Trophoblast cell (in vitro differentiated cells and primary cell): Measurements from ENCODE around the gene DDRGK1.
"Not testable (repeated sequence)": the region's sequence is repeated elsewhere in the genome, so short reads cannot be mapped to it uniquely, and the experiment has no call there.

Experiments
- DNase-seq, 2 donors: peaks; one replicate each; pipeline ENCODE4 v3.0.0-alpha.2; 2016
- H2AFZ ChIP-seq: 2 replicates; pipeline ENCODE4 v1.6.1; 2013; ENCODE audit warnings: low read length, moderate library complexity, mild to moderate bottlenecking; ENCODE audit not compliant: insufficient read depth, poor library complexity
- H2AK5ac ChIP-seq: 2 replicates; pipeline ENCODE4 v1.6.1; 2013; ENCODE audit warnings: mild to moderate bottlenecking, low read length
- H2BK120ac ChIP-seq: 2 replicates; pipeline ENCODE4 v1.6.1; 2013; ENCODE audit warnings: low read length, mild to moderate bottlenecking, moderate library complexity; ENCODE audit not compliant: insufficient read depth, poor library complexity
- H2BK12ac ChIP-seq: 2 replicates; pipeline ENCODE4 v1.6.1; 2013; ENCODE audit warnings: mild to moderate bottlenecking, low read length, moderate library complexity
- H2BK5ac ChIP-seq: 2 replicates; pipeline ENCODE4 v1.6.1; 2013; ENCODE audit warnings: low read length, low read depth, moderate library complexity, mild to moderate bottlenecking; ENCODE audit not compliant: poor library complexity
- H3K14ac ChIP-seq: 2 replicates; pipeline ENCODE4 v1.6.1; 2013; ENCODE audit warnings: mild to moderate bottlenecking, low read length
- H3K18ac ChIP-seq: 2 replicates; pipeline ENCODE4 v1.6.1; 2013; ENCODE audit warnings: mild to moderate bottlenecking, low read length
- H3K23ac ChIP-seq: 2 replicates; pipeline ENCODE4 v1.6.1; 2013; ENCODE audit warnings: low read length
- H3K27ac ChIP-seq: 2 replicates; pipeline ENCODE4 v1.5.1; 2013; ENCODE audit warnings: low read depth, mild to moderate bottlenecking, inconsistent platforms, low read length, moderate library complexity
- H3K27me3 ChIP-seq: 2 replicates; pipeline ENCODE4 v1.6.1; 2013; ENCODE audit warnings: inconsistent platforms, mild to moderate bottlenecking, low read length, moderate library complexity; ENCODE audit not compliant: insufficient read depth
- H3K36me3 ChIP-seq, 2 experiments: 1 replicate in 1 of 2; 2 replicates in 1 of 2; pipeline ENCODE4 v1.6.1; 2013; ENCODE audit warnings: low read length in 2 of 2, mild to moderate bottlenecking in 2 of 2, moderate library complexity in 1 of 2; ENCODE audit not compliant: insufficient read depth in 2 of 2, control insufficient read depth in 1 of 2
- H3K4ac ChIP-seq: 2 replicates; pipeline ENCODE4 v1.6.1; 2013; ENCODE audit warnings: low read depth, mild to moderate bottlenecking, low read length, moderate library complexity
- H3K4me1 ChIP-seq, 2 experiments: 1 replicate in 1 of 2; 2 replicates in 1 of 2; pipeline ENCODE4 v1.6.1; 2013; ENCODE audit warnings: low read length in 2 of 2, mild to moderate bottlenecking in 2 of 2, moderate library complexity in 1 of 2; ENCODE audit not compliant: insufficient read depth in 2 of 2, control insufficient read depth in 1 of 2
- H3K4me2 ChIP-seq: 2 replicates; pipeline ENCODE4 v1.6.1; 2013; ENCODE audit warnings: inconsistent platforms, mild to moderate bottlenecking, low read length, moderate library complexity
- H3K4me3 ChIP-seq: 2 replicates; pipeline ENCODE4 v1.5.1; 2013; ENCODE audit warnings: mild to moderate bottlenecking, low read depth, low read length, inconsistent platforms
- H3K79me1 ChIP-seq: one replicate; pipeline ENCODE4 v1.6.1; 2013; ENCODE audit warnings: low read length
- H3K79me2 ChIP-seq: 2 replicates; pipeline ENCODE4 v1.6.1; 2013; ENCODE audit warnings: low read length, mild to moderate bottlenecking; ENCODE audit not compliant: control insufficient read depth, insufficient read depth, poor library complexity
- H3K9ac ChIP-seq: 2 replicates; pipeline ENCODE4 v1.6.1; 2013; ENCODE audit warnings: mild to moderate bottlenecking, low read length
- H3K9me3 ChIP-seq: 2 replicates; pipeline ENCODE4 v1.6.1; 2013; ENCODE audit warnings: low read depth, mild to moderate bottlenecking, control low read depth, inconsistent platforms, low read length; ENCODE audit not compliant: insufficient read depth
- H4K12ac ChIP-seq: 2 replicates; pipeline ENCODE4 v1.6.1; 2013; ENCODE audit warnings: low read depth, mild to moderate bottlenecking, low read length, moderate library complexity
- H4K8ac ChIP-seq: 2 replicates; pipeline ENCODE4 v1.6.1; 2013; ENCODE audit warnings: low read depth, mild to moderate bottlenecking, low read length, moderate library complexity
- H4K91ac ChIP-seq: one replicate; pipeline ENCODE4 v1.6.1; 2013; ENCODE audit warnings: low read depth, mild to moderate bottlenecking, low read length, moderate library complexity
- WGBS: extraction: QIAGEN DNeasy Blood & Tissue Kit; methylation state at CpG from one replicate; pipeline ENCODE4 v1.1.7; 2013; ENCODE audit warnings: missing lambda C conversion rate; ENCODE audit not compliant: insufficient read length, insufficient coverage; ENCODE audit errors: extremely low coverage; 5-methylcytosine and 5-hydroxymethylcytosine counted together

DDRGK1 gene

GRCh38 chr20:3188823-3189413 lies 15.6 kb downstream of the DDRGK1 start:
- Histone ChIP-seq H2BK5ac (no peak overlapping the region), H3K36me3 (peaks cover 37 to 42% of the 10 kb centered on the region in 2 experiments), H2BK12ac (no peak overlapping the region), H3K4me2 (no peak overlapping the region), H4K91ac (no peak overlapping the region), H3K79me1 (no peaks in the 10 kb centered on the region), H2AK5ac (no peak overlapping the region), H3K4me1 (no peaks in the 10 kb centered on the region), H4K8ac (no peak overlapping the region), H3K23ac (no peak overlapping the region), H3K27me3 (no peaks in the 10 kb centered on the region), H3K18ac (no peak overlapping the region), H3K79me2 (no peaks in the 10 kb centered on the region), H3K9ac (no peak overlapping the region), H3K27ac (no peak overlapping the region), H3K9me3 (no peaks in the 10 kb centered on the region), H3K4me3 (no peak overlapping the region), H3K14ac (no peak overlapping the region), H2AFZ (no peak overlapping the region), H4K12ac (no peak overlapping the region), H2BK120ac (no peak overlapping the region), H3K4ac (no peak overlapping the region)
- no peak for DNase-seq
- no CpG with 5 or more reads among the region's 3 CpGs for WGBS

- not testable (repeated sequence) for H3K4me1 ChIP-seq, H3K4ac ChIP-seq, H4K8ac ChIP-seq, H3K4me2 ChIP-seq, H3K9me3 ChIP-seq, H2BK120ac ChIP-seq, H3K4me3 ChIP-seq, H4K12ac ChIP-seq, DNase-seq, H3K23ac ChIP-seq, H2BK5ac ChIP-seq, H3K27me3 ChIP-seq, H4K91ac ChIP-seq, H2AK5ac ChIP-seq, H2BK12ac ChIP-seq, H3K18ac ChIP-seq, H3K79me1 ChIP-seq, H3K27ac ChIP-seq, H3K9ac ChIP-seq, H3K14ac ChIP-seq, H2AFZ ChIP-seq, H3K79me2 ChIP-seq
- WGBS = no CpG with 5 or more reads among the region's 9 CpGs
- peaks cover 32 to 36% of the 10 kb centered on the region in 2 experiments for H3K36me3 ChIP-seq
Measured at GRCh38 chr20:3187861-3188260, 16.6 kb downstream of the DDRGK1 start.

- no peak overlapping the region for H3K23ac ChIP-seq
- no CpG with 5 or more reads among the region's 3 CpGs for WGBS
- H3K4me3 ChIP-seq = no peak overlapping the region
- H2AFZ ChIP-seq = no peak overlapping the region
- H3K4me2 ChIP-seq = no peak overlapping the region
- peaks cover 0 to 4% of the 10 kb centered on the region in 2 experiments for H3K36me3 ChIP-seq
- H2AK5ac ChIP-seq = no peak overlapping the region
- H3K14ac ChIP-seq = no peak overlapping the region
- H4K91ac ChIP-seq = no peak overlapping the region
- H3K27me3 ChIP-seq = no peaks in the 10 kb centered on the region
- no peak overlapping the region for H2BK120ac ChIP-seq
- H3K9ac ChIP-seq = no peak overlapping the region
- no peak for DNase-seq
- H3K18ac ChIP-seq = no peak overlapping the region
- H3K79me1 ChIP-seq = no peaks in the 10 kb centered on the region
- no peak overlapping the region for H3K27ac ChIP-seq
- H3K4me1 ChIP-seq = no peaks in the 10 kb centered on the region
- H2BK5ac ChIP-seq = no peak overlapping the region
- H3K79me2 ChIP-seq = no peaks in the 10 kb centered on the region
- H3K4ac ChIP-seq = no peak overlapping the region
- H4K12ac ChIP-seq = no peak overlapping the region
- no peaks in the 10 kb centered on the region for H3K9me3 ChIP-seq
- H4K8ac ChIP-seq = no peak overlapping the region
- no peak overlapping the region for H2BK12ac ChIP-seq
Measured at GRCh38 chr20:3183896-3184612, 20.4 kb downstream of the DDRGK1 start.

GRCh38 chr20:3182429-3182828 lies 22.1 kb downstream of the DDRGK1 start:
- not testable (repeated sequence) for H2AK5ac ChIP-seq

More at GRCh38 chr20:3182429-3182828, 22.1 kb downstream of the DDRGK1 start:
- not testable (repeated sequence) for H4K91ac ChIP-seq, H3K9ac ChIP-seq, H3K36me3 ChIP-seq, H2AFZ ChIP-seq, H3K27ac ChIP-seq, H4K8ac ChIP-seq, H4K12ac ChIP-seq, H3K27me3 ChIP-seq, H2BK120ac ChIP-seq, H3K79me2 ChIP-seq, H3K4ac ChIP-seq, H3K4me1 ChIP-seq, H2BK5ac ChIP-seq, H3K4me3 ChIP-seq, H3K9me3 ChIP-seq, H3K23ac ChIP-seq, DNase-seq, H3K4me2 ChIP-seq, H3K18ac ChIP-seq, H2BK12ac ChIP-seq, H3K14ac ChIP-seq, H3K79me1 ChIP-seq
- no CpG with 5 or more reads among the region's 5 CpGs for WGBS
